Astrocyte (in vitro differentiated cells and primary cell): ENCODE results near the gene SIDT2. TPM values are rescaled to one million over a fixed set of nuclear protein-coding genes. Genes with fewer than 3 reads are reported as not detected.
A peak's percentile ranks its signal among the peaks of the same experiment; 100 is the strongest.
"Not testable (repeated sequence)": the region's sequence is repeated elsewhere in the genome, so short reads cannot be mapped to it uniquely, and the experiment has no call there.

Experiments
- DNase-seq: peaks from one replicate; pipeline ENCODE4 v3.0.0-alpha.2; 2010; ENCODE audit warnings: low read depth
- FAIRE-seq: peaks from 2 replicates; lab custom pipeline; 2011; peaks lifted over from hg19 to GRCh38; lab: Jason Lieb, UNC
- H2AFZ ChIP-seq: 2 replicates; pipeline ENCODE4 v1.6.0; 2012; ENCODE audit warnings: low read depth, low read length, inconsistent platforms
- H3K27ac ChIP-seq: 2 replicates; pipeline ENCODE4 v1.5.1; 2011; ENCODE audit warnings: low read depth, low read length, inconsistent platforms
- H3K27me3 ChIP-seq: 2 replicates; pipeline ENCODE4 v1.6.0; 2011; ENCODE audit warnings: low read length, inconsistent platforms; ENCODE audit not compliant: insufficient read depth
- H3K36me3 ChIP-seq: 2 replicates; pipeline ENCODE4 v1.5.1; 2011; ENCODE audit warnings: low read length, inconsistent platforms; ENCODE audit not compliant: insufficient read depth
- H3K4me1 ChIP-seq: 2 replicates; pipeline ENCODE4 v1.5.1; 2011; ENCODE audit warnings: low read length, inconsistent platforms; ENCODE audit not compliant: insufficient read depth
- H3K4me2 ChIP-seq: 2 replicates; pipeline ENCODE4 v1.6.0; 2012; ENCODE audit warnings: low read length, inconsistent platforms
- H3K4me3 ChIP-seq: 2 replicates; pipeline ENCODE4 v1.5.1; 2011; ENCODE audit warnings: low read depth, mild to moderate bottlenecking, low read length, inconsistent platforms; ENCODE audit not compliant: insufficient read depth
- H3K79me2 ChIP-seq: 2 replicates; pipeline ENCODE4 v1.6.0; 2012; ENCODE audit warnings: mild to moderate bottlenecking, low read length, inconsistent platforms; ENCODE audit not compliant: insufficient read depth
- H3K9ac ChIP-seq: 2 replicates; pipeline ENCODE4 v1.6.0; 2012; ENCODE audit warnings: mild to moderate bottlenecking, low read length, inconsistent platforms
- H3K9me3 ChIP-seq: 2 replicates; pipeline ENCODE4 v1.5.1; 2012; ENCODE audit warnings: low read depth, mild to moderate bottlenecking, low read length, inconsistent platforms; ENCODE audit not compliant: insufficient read depth
- H4K20me1 ChIP-seq: 2 replicates; pipeline ENCODE4 v1.6.0; 2012; ENCODE audit warnings: low read length, inconsistent platforms; ENCODE audit not compliant: insufficient read depth
- H3K27ac Mint-ChIP-seq: one replicate; pipeline ENCODE4 v1.8.0; 2021; ENCODE audit warnings: mild to moderate bottlenecking, mixed read lengths; ENCODE audit not compliant: unreplicated experiment
- H3K27me3 Mint-ChIP-seq: one replicate; pipeline ENCODE4 v1.8.0; 2021; ENCODE audit warnings: low read depth, mixed read lengths; ENCODE audit not compliant: unreplicated experiment
- H3K36me3 Mint-ChIP-seq: one replicate; pipeline ENCODE4 v1.8.0; 2021; ENCODE audit warnings: low read depth, mixed read lengths; ENCODE audit not compliant: unreplicated experiment
- H3K4me1 Mint-ChIP-seq: one replicate; pipeline ENCODE4 v1.8.0; 2021; ENCODE audit warnings: low read depth, mixed read lengths; ENCODE audit not compliant: unreplicated experiment
- H3K4me3 Mint-ChIP-seq: one replicate; pipeline ENCODE4 v1.8.0; 2021; ENCODE audit warnings: mild to moderate bottlenecking, moderate library complexity, mixed read lengths; ENCODE audit not compliant: unreplicated experiment
- H3K9me3 Mint-ChIP-seq: one replicate; pipeline ENCODE4 v1.8.0; 2021; ENCODE audit warnings: mild to moderate bottlenecking, mixed read lengths; ENCODE audit not compliant: unreplicated experiment
- CTCF ChIP-seq: IDR thresholded peaks from 2 replicates; pipeline ENCODE4 v1.5.1; 2011; ENCODE audit warnings: low read depth, mild to moderate bottlenecking, inconsistent platforms, low read length, moderate library complexity; ENCODE audit not compliant: insufficient read depth
- EZH2 ChIP-seq: IDR thresholded peaks from 2 replicates; pipeline ENCODE4 v1.6.1; 2012; ENCODE audit warnings: mild to moderate bottlenecking, low read length, inconsistent platforms; ENCODE audit not compliant: insufficient read depth
- total RNA-seq: library from RNA; stranded (reverse); gene quantifications from 2 replicates; pipeline ENCODE4 v1.2.1, GENCODE V29; 2021

SIDT2 gene
- total RNA-seq, 1 donor from 2014 or later: 55.8 TPM

- Histone ChIP-seq H3K36me3 (no peaks in the 10 kb centered on the region), H3K9ac (no peak overlapping the region), H3K9me3 (no peaks in the 10 kb centered on the region), H3K27me3 (no peaks in the 10 kb centered on the region), H3K4me2 (no peak overlapping the region), H3K4me3 (no peak overlapping the region), H3K4me1 (no peaks in the 10 kb centered on the region), H4K20me1 (no peaks in the 10 kb centered on the region), H2AFZ (no peak overlapping the region), H3K79me2 (no peaks in the 10 kb centered on the region), H3K27ac (no peak overlapping the region)
- DNase-seq (no peak), FAIRE-seq (no peak)
- Mint-ChIP-seq H3K4me3 (no peak overlapping the region), H3K27me3 (no peaks in the 10 kb centered on the region), H3K4me1 (peaks cover 2% of the 10 kb centered on the region), H3K36me3 (no peaks in the 10 kb centered on the region), H3K27ac (no peak overlapping the region), H3K9me3 (no peaks in the 10 kb centered on the region)
- TF ChIP-seq CTCF (no peak), EZH2 (no peak)
Observed at GRCh38 chr11:117134431-117134830, 44.1 kb upstream of the SIDT2 start.

GRCh38 chr11:117134979-117135378 is 43.6 kb upstream of the SIDT2 start:
- H3K9me3 Mint-ChIP-seq: not testable (repeated sequence)

GRCh38 chr11:117137223-117138086 is 41.1 kb upstream of the SIDT2 start:
- H3K4me3 ChIP-seq, H3K4me1 Mint-ChIP-seq, H3K27me3 Mint-ChIP-seq, H3K27ac Mint-ChIP-seq, H3K4me3 Mint-ChIP-seq, H3K4me2 ChIP-seq, FAIRE-seq, H3K4me1 ChIP-seq, H3K9ac ChIP-seq, H3K36me3 ChIP-seq, H3K9me3 Mint-ChIP-seq, H2AFZ ChIP-seq, H3K36me3 Mint-ChIP-seq, DNase-seq, H3K79me2 ChIP-seq, H3K9me3 ChIP-seq, H3K27me3 ChIP-seq, H3K27ac ChIP-seq, H4K20me1 ChIP-seq: not testable (repeated sequence)

More at GRCh38 chr11:117134979-117135378, 43.6 kb upstream of the SIDT2 start:
- H3K27me3 Mint-ChIP-seq, H3K4me3 ChIP-seq, H3K9ac ChIP-seq, H3K9me3 ChIP-seq, H3K36me3 Mint-ChIP-seq, H3K4me1 ChIP-seq, H3K4me2 ChIP-seq, H3K4me1 Mint-ChIP-seq, H2AFZ ChIP-seq, H3K27ac ChIP-seq, H3K27ac Mint-ChIP-seq, H4K20me1 ChIP-seq, H3K4me3 Mint-ChIP-seq, DNase-seq, H3K79me2 ChIP-seq, H3K36me3 ChIP-seq, H3K27me3 ChIP-seq: not testable (repeated sequence)
- FAIRE-seq: peak; percentile 29
